ENCODE measurements around the gene ELMOD3. TPM values are rescaled to one million over a fixed set of nuclear protein-coding genes. Genes with fewer than 3 reads are reported as not detected.

ELMOD3 gene
- total RNA-seq, 1 donor from 2014 or later, result 16.7 TPM

- Mint-ChIP-seq H3K9me3 (no peaks in the 10 kb centered on the region), H3K36me3 (ENCODE audit: low read depth) (peaks cover 39% of the 10 kb centered on the region), H3K4me3 (no peak overlapping the region), H3K27ac (no peak overlapping the region), H3K4me1 (peaks cover 32% of the 10 kb centered on the region), H3K27me3 (no peaks in the 10 kb centered on the region)
- DNase-seq, result no peak
- intact Hi-C loops (cut with micrococcal nuclease), result no loop called here
Measured at GRCh38 chr2:85395912-85396475, 41.4 kb downstream of the ELMOD3 start.

- Mint-ChIP-seq H3K4me3 (no peak overlapping the region), H3K27me3 (no peaks in the 10 kb centered on the region), H3K4me1 (peaks cover 27% of the 10 kb centered on the region), H3K9me3 (no peaks in the 10 kb centered on the region), H3K36me3 (ENCODE audit: low read depth) (peaks cover 43% of the 10 kb centered on the region), H3K27ac (peak overlapping the region; percentile 79)
- DNase-seq, result no peak
- intact Hi-C loops (cut with micrococcal nuclease), result no loop called here
Measured at GRCh38 chr2:85396531-85397470, 42.2 kb downstream of the ELMOD3 start.

- H3K4me3 Mint-ChIP-seq, result no peak overlapping the region
- no peaks in the 10 kb centered on the region for H3K9me3 Mint-ChIP-seq
- H3K27ac Mint-ChIP-seq, result peak overlapping the region; percentile 29
- no peaks in the 10 kb centered on the region for H3K27me3 Mint-ChIP-seq
- H3K36me3 Mint-ChIP-seq (ENCODE audit: low read depth), result peaks cover 47% of the 10 kb centered on the region
- DNase-seq, result no peak
- intact Hi-C loops (cut with micrococcal nuclease), result no loop called here
- H3K4me1 Mint-ChIP-seq, result peaks cover 24% of the 10 kb centered on the region
Measured at GRCh38 chr2:85397925-85398331, 43.4 kb downstream of the ELMOD3 start.

- no peak for DNase-seq
- Mint-ChIP-seq H3K4me1 (peaks cover 20% of the 10 kb centered on the region), H3K36me3 (ENCODE audit: low read depth) (peaks cover 51% of the 10 kb centered on the region), H3K27me3 (no peaks in the 10 kb centered on the region), H3K27ac (no peak overlapping the region), H3K4me3 (no peak overlapping the region), H3K9me3 (no peaks in the 10 kb centered on the region)
- intact Hi-C loops (cut with micrococcal nuclease), result no loop called here
Measured at GRCh38 chr2:85398426-85399182, 44.0 kb downstream of the ELMOD3 start.

GRCh38 chr2:85399183-85399455, 44.5 kb downstream of the ELMOD3 start:
- Mint-ChIP-seq H3K36me3 (ENCODE audit: low read depth) (peaks cover 53% of the 10 kb centered on the region), H3K27ac (no peak overlapping the region), H3K4me3 (no peak overlapping the region), H3K27me3 (no peaks in the 10 kb centered on the region), H3K4me1 (peaks cover 20% of the 10 kb centered on the region), H3K9me3 (no peaks in the 10 kb centered on the region)
- intact Hi-C loops (cut with micrococcal nuclease), result no loop called here
- DNase-seq, result no peak

- intact Hi-C loops (cut with micrococcal nuclease), result no loop called here
- Mint-ChIP-seq H3K4me3 (no peak overlapping the region), H3K27me3 (no peaks in the 10 kb centered on the region), H3K36me3 (ENCODE audit: low read depth) (peaks cover 52% of the 10 kb centered on the region), H3K9me3 (no peaks in the 10 kb centered on the region), H3K27ac (no peak overlapping the region), H3K4me1 (peaks cover 22% of the 10 kb centered on the region)
- no peak for DNase-seq
Measured at GRCh38 chr2:85400023-85400422, 45.5 kb downstream of the ELMOD3 start.

GRCh38 chr2:85400541-85401463, 46.2 kb downstream of the ELMOD3 start:
- intact Hi-C loops (cut with micrococcal nuclease), result no loop called here
- no peak for DNase-seq
- Mint-ChIP-seq H3K27me3 (no peaks in the 10 kb centered on the region), H3K4me3 (no peak overlapping the region), H3K36me3 (ENCODE audit: low read depth) (peaks cover 56% of the 10 kb centered on the region), H3K4me1 (peaks cover 28% of the 10 kb centered on the region), H3K9me3 (no peaks in the 10 kb centered on the region), H3K27ac (no peak overlapping the region)

- Mint-ChIP-seq H3K4me1 (peaks cover 34% of the 10 kb centered on the region), H3K36me3 (ENCODE audit: low read depth) (peaks cover 56% of the 10 kb centered on the region), H3K9me3 (no peaks in the 10 kb centered on the region), H3K27ac (no peak overlapping the region), H3K27me3 (no peaks in the 10 kb centered on the region), H3K4me3 (no peak overlapping the region)
- no peak for DNase-seq
- intact Hi-C loops (cut with micrococcal nuclease), result no loop called here
Measured at GRCh38 chr2:85401464-85401805, 46.9 kb downstream of the ELMOD3 start.

GRCh38 chr2:85401844-85402243, 47.3 kb downstream of the ELMOD3 start:
- H3K36me3 Mint-ChIP-seq (ENCODE audit: low read depth), result peaks cover 53% of the 10 kb centered on the region

GRCh38 chr2:85405201-85406059, 50.9 kb downstream of the ELMOD3 start:
- H3K27ac Mint-ChIP-seq, result peak overlapping the region; percentile 86
- intact Hi-C loops (cut with micrococcal nuclease), result loop anchor here (1.0 to 2.0 kb wide), 3 partner anchors 9 to 15 kb away; partner anchors contain the start of gene SH2D6
- H3K36me3 Mint-ChIP-seq (ENCODE audit: low read depth), result peaks cover 34% of the 10 kb centered on the region
- peaks cover 43% of the 10 kb centered on the region for H3K4me1 Mint-ChIP-seq
- peak; percentile 90 for DNase-seq
- H3K9me3 Mint-ChIP-seq, result no peaks in the 10 kb centered on the region
- H3K27me3 Mint-ChIP-seq, result no peaks in the 10 kb centered on the region
- H3K4me3 Mint-ChIP-seq, result peak overlapping the region; percentile 76

More at GRCh38 chr2:85401844-85402243, 47.3 kb downstream of the ELMOD3 start:
- intact Hi-C loops (cut with micrococcal nuclease), result no loop called here
- no peaks in the 10 kb centered on the region for H3K27me3 Mint-ChIP-seq
- no peaks in the 10 kb centered on the region for H3K9me3 Mint-ChIP-seq
- H3K4me1 Mint-ChIP-seq, result peaks cover 30% of the 10 kb centered on the region
- no peak for DNase-seq
- H3K27ac Mint-ChIP-seq, result no peak overlapping the region
- H3K4me3 Mint-ChIP-seq, result no peak overlapping the region

- intact Hi-C loops (cut with micrococcal nuclease), result no loop called here
- peaks cover 59% of the 10 kb centered on the region for H3K4me1 Mint-ChIP-seq
- H3K27ac Mint-ChIP-seq, result peak within 1 kb of the TSS; percentile 81
- H3K27me3 Mint-ChIP-seq, result peaks cover 3% of the 10 kb centered on the region
- H3K4me3 Mint-ChIP-seq, result peak within 1 kb of the TSS; percentile 77
- peaks cover 9% of the 10 kb centered on the region for H3K36me3 Mint-ChIP-seq (ENCODE audit: low read depth)
- no peaks in the 10 kb centered on the region for H3K9me3 Mint-ChIP-seq
- DNase-seq, result peak; percentile 87
Measured at GRCh38 chr2:85409845-85410583, 55.4 kb downstream of the ELMOD3 start, which contains the start of gene CAPG. TSS of gene CAPG (minus strand) at chr2:85410366. CDS start at chr2:85402145, 8,221 bp downstream.
